HepG2 (cell line): ENCODE results near the gene NT5C1A. TPM values are rescaled to one million over a fixed set of nuclear protein-coding genes. Genes with fewer than 3 reads are reported as not detected.

ENCODE experiments used
- ATAC-seq: fragments of 200-7000 bp; cut with Tn5 transposase; 3 replicates; pipeline ENCODE4 v1.9.1; 2020; ENCODE audit warnings: mild to moderate bottlenecking, moderate library complexity
- BruUV-seq: library from RNA; stranded (reverse); fragments of 400-500 nt; replicated peaks from 2 replicates; lab custom pipeline; 2021; lab: Mats Ljungman, UMichigan
- CTCF ChIA-PET: fragments of 300-600 bp; formaldehyde crosslinking; extraction: SDS; loops from one replicate; lab custom pipeline; 2021; ENCODE audit warnings: low total read pairs, inconsistent platforms, low intra/inter-chr PET ratio; lab: Yijun Ruan, JAX
- POLR2A ChIA-PET: fragments of 350-600 bp; sonication (Branson Sonifier 250); formaldehyde crosslinking; loops from one replicate; lab custom pipeline; 2020; ENCODE audit warnings: antibody characterized with exemption, inconsistent platforms; lab: Yijun Ruan, JAX
- DNase-seq: peaks from one replicate; pipeline ENCODE4 v3.0.0-alpha.2; 2015; ENCODE audit warnings: low spot score
- FAIRE-seq: peaks from 3 replicates; lab custom pipeline; 2011; peaks lifted over from hg19 to GRCh38; lab: Jason Lieb, UNC
- H2AFZ ChIP-seq: one replicate; pipeline ENCODE4 v1.6.1; 2011; ENCODE audit warnings: low read length, inconsistent platforms
- H3K27ac ChIP-seq: fragments of 300-600 bp; 3 replicates; pipeline ENCODE4 v1.8.0; 2011; ENCODE audit warnings: mixed run types, mild to moderate bottlenecking, mixed read lengths, low read length, inconsistent platforms; ENCODE audit not compliant: insufficient read depth; ENCODE audit errors: extremely low read length
- H3K27me3 ChIP-seq, 2 experiments: fragments of 200-600 bp in 1 of 2; 2 replicates in 1 of 2; 3 replicates in 1 of 2; pipeline versions ENCODE4 v1.6.0 to v1.8.0; 2011; ENCODE audit warnings: low read length in 2 of 2, mild to moderate bottlenecking in 2 of 2, moderate library complexity in 2 of 2, inconsistent platforms in 1 of 2; ENCODE audit not compliant: insufficient read depth in 2 of 2, control insufficient read depth in 1 of 2
- H3K36me3 ChIP-seq, 2 experiments: fragments of 200-600 bp in 1 of 2; replicated peaks in 1 of 2; 2 replicates in 1 of 2; 3 replicates in 1 of 2; pipeline versions ENCODE4 v1.5.1 to v1.8.0; 2011; ENCODE audit warnings: low read length in 2 of 2, inconsistent platforms in 1 of 2; ENCODE audit not compliant: insufficient read depth in 2 of 2, control insufficient read depth in 1 of 2
- H3K4me1 ChIP-seq: 2 replicates; pipeline ENCODE4 v1.5.1; 2012; ENCODE audit warnings: low read length, inconsistent platforms; ENCODE audit not compliant: insufficient read depth
- H3K4me2 ChIP-seq: 2 replicates; pipeline ENCODE4 v1.6.0; 2011; ENCODE audit warnings: low read depth, low read length, inconsistent platforms
- H3K4me3 ChIP-seq, 3 experiments: fragments of 200-600 bp in 1 of 3; sonication (generic), shearing (Covaris generic) in 1 of 3; replicated peaks in 1 of 3; 2 replicates each; pipeline ENCODE4 v1.5.1; 2011 to 2016; ENCODE audit warnings: low read length in 3 of 3, inconsistent platforms in 2 of 3, low read depth in 2 of 3, mild to moderate bottlenecking in 2 of 3, control low read depth in 1 of 3, mixed read lengths in 1 of 3; ENCODE audit not compliant: insufficient read depth in 1 of 3
- H3K79me2 ChIP-seq: one replicate; pipeline ENCODE4 v1.6.1; 2011; ENCODE audit warnings: low read length, inconsistent platforms; ENCODE audit not compliant: insufficient read depth
- H3K9ac ChIP-seq: 2 replicates; pipeline ENCODE4 v1.6.0; 2011; ENCODE audit warnings: mild to moderate bottlenecking, low read depth, low read length, inconsistent platforms; ENCODE audit not compliant: insufficient read depth
- H3K9me3 ChIP-seq: 2 replicates; pipeline ENCODE4 v1.5.1; 2012; ENCODE audit warnings: mild to moderate bottlenecking, low read length
- H4K20me1 ChIP-seq: 2 replicates; pipeline ENCODE4 v1.6.0; 2011; ENCODE audit warnings: inconsistent platforms, mild to moderate bottlenecking, low read length, moderate library complexity; ENCODE audit not compliant: insufficient read depth
- HNRNPK ChIP-seq: fragments of 200-400 bp; formaldehyde crosslinking; IDR thresholded peaks from 2 replicates; pipeline ENCODE4 v1.6.1; 2018; ENCODE audit warnings: low read length, low read depth, moderate library complexity, mild to moderate bottlenecking; ENCODE audit not compliant: poor library complexity, severe bottlenecking
- MED13 ChIP-seq: sonication (generic); formaldehyde crosslinking; IDR thresholded peaks from 2 replicates; pipeline ENCODE4 v1.5.0; 2020; ENCODE audit warnings: missing genetic modification reagents
- MXI1 ChIP-seq: IDR thresholded peaks from 3 replicates; pipeline ENCODE4 v1.6.1; 2012; ENCODE audit warnings: low read depth, low read length, inconsistent platforms, borderline replicate concordance
- NFE2L2 ChIP-seq: fragments of 150-350 bp; IDR thresholded peaks from 2 replicates; pipeline ENCODE4 v1.6.1; 2014; ENCODE audit warnings: low read length
- SIX1 ChIP-seq: sonication (generic); formaldehyde crosslinking; IDR thresholded peaks from 2 replicates; pipeline ENCODE4 v1.4.0; 2020; ENCODE audit warnings: missing genetic modification reagents, borderline replicate concordance
- SNAPC2 ChIP-seq: sonication (generic); formaldehyde crosslinking; IDR thresholded peaks from 2 replicates; pipeline ENCODE4 v1.8.1; 2022; ENCODE audit warnings: mild to moderate bottlenecking, missing genetic modification reagents
- ZBTB20 ChIP-seq: sonication (generic); formaldehyde crosslinking; IDR thresholded peaks from 2 replicates; pipeline ENCODE4 v1.8.1; 2023; ENCODE audit warnings: missing genetic modification reagents, low read depth, mild to moderate bottlenecking, borderline replicate concordance
- ZEB1 ChIP-seq: IDR thresholded peaks from 2 replicates; pipeline ENCODE4 v1.6.1; 2012; ENCODE audit warnings: mild to moderate bottlenecking, low read depth, inconsistent platforms; ENCODE audit not compliant: insufficient replicate concordance
- ZNF264 ChIP-seq: sonication (generic); formaldehyde crosslinking; IDR thresholded peaks from 2 replicates; pipeline ENCODE4 v1.4.0; 2020; ENCODE audit warnings: missing genetic modification reagents
- ZNF768 ChIP-seq: sonication (generic); formaldehyde crosslinking; IDR thresholded peaks from 2 replicates; pipeline ENCODE4 v1.4.0; 2020; ENCODE audit warnings: missing genetic modification reagents
- ZNF790 ChIP-seq: sonication (generic); formaldehyde crosslinking; IDR thresholded peaks from 2 replicates; pipeline ENCODE4 v1.8.0; 2022; ENCODE audit warnings: missing genetic modification reagents, mild to moderate bottlenecking, borderline replicate concordance
- WGBS: methylation state at CpG from one replicate; pipeline ENCODE4 v1.1.6; 2017; ENCODE audit warnings: low lambda C conversion rate; 5-methylcytosine and 5-hydroxymethylcytosine counted together
- in situ Hi-C: cut with HindIII; loops from 2 replicates; pipeline ENCODE4 v1.10.0; 2017; ENCODE audit warnings: low pct_unique_long_range_greater_than_20kb; ENCODE audit not compliant: extremely low pct_ligation_motif_present
- intact Hi-C: fragments of 100-400 bp; cut with micrococcal nuclease; formaldehyde crosslinking; loops from one replicate; pipeline ENCODE4 v1.10.0; 2022; ENCODE audit not compliant: unreplicated experiment
- polyA plus RNA-seq, 8 experiments: library from polyadenylated mRNA; depleted of rRNA in 3 of 8; stranded (reverse) in 7 of 8; unstranded in 1 of 8; fragments of >200 nt; fragmentation: Illumina TruSeq in 4 of 8; extraction: Trizol in 4 of 8; gene quantifications; 2 replicates each; pipeline versions ENCODE4 v1.2.1 to v1.2.3, GENCODE V29; 2011 to 2016; ENCODE audit warnings: low read depth in 4 of 8, missing spikeins in 1 of 8, mixed read lengths in 1 of 8; ENCODE audit not compliant: insufficient read depth in 1 of 8
- total RNA-seq, 5 experiments: library from RNA; depleted of rRNA; stranded (reverse); fragments of >200 nt; fragmentation: Illumina TruSeq; extraction: Trizol; gene quantifications; 2 replicates each; pipeline ENCODE4 v1.2.3, GENCODE V29; 2016; ENCODE audit warnings: low read depth in 1 of 5
- TF ChIP-seq, protein P1 (sequence below): sonication (generic); formaldehyde crosslinking; IDR thresholded peaks from 2 replicates; pipeline ENCODE4 v1.5.0; 2020; ENCODE audit warnings: missing genetic modification reagents
- TF ChIP-seq, protein P2 (sequence below): fragments of 450-650 bp; IDR thresholded peaks from 2 replicates; pipeline ENCODE4 v1.6.1; 2017; ENCODE audit warnings: mild to moderate bottlenecking

Gene NT5C1A
- total and polyA plus RNA-seq, 2 of the 13 experiments (the other 11 are each of a cell fraction or from before 2014, with no cell fraction given) = not detected

DNA sequence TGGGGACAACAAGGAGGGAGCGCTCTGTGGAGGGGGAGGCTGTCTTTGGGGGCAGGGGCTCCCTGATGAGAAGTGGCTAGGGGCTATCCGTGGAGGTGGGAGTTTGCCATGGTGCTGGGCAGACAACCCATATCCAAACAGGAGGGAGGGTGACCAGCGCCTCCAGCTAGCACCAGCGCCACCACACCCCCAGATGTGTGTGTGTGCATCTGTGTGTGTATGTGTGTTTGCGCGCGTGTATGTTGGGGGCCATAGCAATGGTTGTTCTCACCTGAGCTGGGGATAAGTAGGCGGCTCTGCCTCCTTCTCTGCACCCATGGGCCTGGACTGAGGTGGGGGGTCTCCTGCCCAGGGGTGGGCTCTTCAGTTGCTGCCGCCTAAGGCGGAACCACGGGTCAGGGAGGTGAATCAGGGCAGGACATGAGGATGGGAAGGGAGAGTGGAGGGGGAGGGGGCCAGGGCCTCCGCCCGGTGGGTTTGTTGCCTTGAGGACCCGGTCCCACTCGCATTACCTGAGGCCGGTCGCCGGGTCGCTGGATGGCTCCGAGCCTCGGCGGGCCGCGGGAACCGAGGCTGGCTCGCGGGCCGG, 19.0 kb upstream of the NT5C1A start (continued):
- no peak for TF ChIP-seq SIX1
- TF ChIP-seq ZNF768 (CRISPR knock-in tag) = peak; percentile 48; the same call in 1 of the 2 replicates

DNA sequence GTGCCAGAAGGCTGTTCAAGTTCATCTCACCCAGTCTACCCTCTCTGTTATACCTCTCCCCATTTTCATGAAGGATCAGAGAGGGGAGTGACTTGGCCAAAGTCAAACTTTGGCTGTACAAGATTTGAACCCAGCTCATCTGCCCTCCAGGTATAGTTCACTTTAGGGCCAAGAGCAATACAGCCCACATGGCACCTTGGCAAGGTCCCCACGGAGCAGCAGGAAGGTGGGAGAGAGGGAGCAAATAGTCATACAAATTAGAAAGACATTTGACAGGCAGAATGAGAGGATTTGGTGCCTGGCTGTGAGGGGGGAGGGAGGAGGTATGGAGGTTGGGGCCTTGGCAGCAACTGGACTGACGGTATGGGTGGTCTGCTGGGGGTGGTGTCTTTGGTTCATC, 18.3 kb upstream of the NT5C1A start:
- Histone ChIP-seq H3K4me1 (peaks cover 11% of the 10 kb centered on the region; the same call in 1 of the 2 replicates), H4K20me1 (no peaks in the 10 kb centered on the region), H3K4me2 (no peak overlapping the region), H3K4me3 (no peak overlapping the region), H3K79me2 (no peaks in the 10 kb centered on the region), H3K27me3 (peaks cover 11 to 54% of the 10 kb centered on the region in 2 experiments; a peak in 4 of 5 replicates), H3K9me3 (no peaks in the 10 kb centered on the region), H3K27ac (no peak overlapping the region), H3K36me3 (no peaks in the 10 kb centered on the region), H3K9ac (no peak overlapping the region), H2AFZ (no peak overlapping the region)
- WGBS = 3% methylated on average over 2 of the region's 2 CpGs
- ChIA-PET POLR2A (no interaction called here), CTCF (no interaction called here)
- no peak for FAIRE-seq
- DNase-seq = no peak
- in situ Hi-C loops = no loop called here
- intact Hi-C loops = no loop called here
- TF ChIP-seq ZNF264 (CRISPR knock-in tag) (no peak), HNRNPK (no peak), NFE2L2 (no peak), ZNF790 (CRISPR knock-in tag) (no peak), ZEB1 (no peak), SNAPC2 (CRISPR knock-in tag) (no peak), MXI1 (no peak), MED13 (CRISPR knock-in tag) (no peak), ZBTB20 (CRISPR knock-in tag) (no peak)
- TF ChIP-seq, protein P1, sequence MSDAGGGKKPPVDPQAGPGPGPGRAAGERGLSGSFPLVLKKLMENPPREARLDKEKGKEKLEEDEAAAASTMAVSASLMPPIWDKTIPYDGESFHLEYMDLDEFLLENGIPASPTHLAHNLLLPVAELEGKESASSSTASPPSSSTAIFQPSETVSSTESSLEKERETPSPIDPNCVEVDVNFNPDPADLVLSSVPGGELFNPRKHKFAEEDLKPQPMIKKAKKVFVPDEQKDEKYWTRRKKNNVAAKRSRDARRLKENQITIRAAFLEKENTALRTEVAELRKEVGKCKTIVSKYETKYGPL (CRISPR knock-in tag) = no peak
- TF ChIP-seq, protein P2, sequence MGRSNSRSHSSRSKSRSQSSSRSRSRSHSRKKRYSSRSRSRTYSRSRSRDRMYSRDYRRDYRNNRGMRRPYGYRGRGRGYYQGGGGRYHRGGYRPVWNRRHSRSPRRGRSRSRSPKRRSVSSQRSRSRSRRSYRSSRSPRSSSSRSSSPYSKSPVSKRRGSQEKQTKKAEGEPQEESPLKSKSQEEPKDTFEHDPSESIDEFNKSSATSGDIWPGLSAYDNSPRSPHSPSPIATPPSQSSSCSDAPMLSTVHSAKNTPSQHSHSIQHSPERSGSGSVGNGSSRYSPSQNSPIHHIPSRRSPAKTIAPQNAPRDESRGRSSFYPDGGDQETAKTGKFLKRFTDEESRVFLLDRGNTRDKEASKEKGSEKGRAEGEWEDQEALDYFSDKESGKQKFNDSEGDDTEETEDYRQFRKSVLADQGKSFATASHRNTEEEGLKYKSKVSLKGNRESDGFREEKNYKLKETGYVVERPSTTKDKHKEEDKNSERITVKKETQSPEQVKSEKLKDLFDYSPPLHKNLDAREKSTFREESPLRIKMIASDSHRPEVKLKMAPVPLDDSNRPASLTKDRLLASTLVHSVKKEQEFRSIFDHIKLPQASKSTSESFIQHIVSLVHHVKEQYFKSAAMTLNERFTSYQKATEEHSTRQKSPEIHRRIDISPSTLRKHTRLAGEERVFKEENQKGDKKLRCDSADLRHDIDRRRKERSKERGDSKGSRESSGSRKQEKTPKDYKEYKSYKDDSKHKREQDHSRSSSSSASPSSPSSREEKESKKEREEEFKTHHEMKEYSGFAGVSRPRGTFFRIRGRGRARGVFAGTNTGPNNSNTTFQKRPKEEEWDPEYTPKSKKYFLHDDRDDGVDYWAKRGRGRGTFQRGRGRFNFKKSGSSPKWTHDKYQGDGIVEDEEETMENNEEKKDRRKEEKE = no peak
- ATAC-seq = no peak
- BruUV-seq = no TSS peak
